HG03469 (cell line): ENCODE data around the gene ZNF140.

ENCODE experiments used
- ATAC-seq: cut with Tn5 transposase; IDR thresholded peaks from one replicate; pipeline ENCODE4 v1.9.1; 2021; ENCODE audit warnings: mild to moderate bottlenecking, moderate library complexity, moderate number of reproducible peaks; ENCODE audit not compliant: unreplicated experiment

Gene ZNF140

GRCh38 chr12:133080368-133081158 is at the start of gene ZNF140:
ZNF140 (plus strand) TSS chr12:133080923; CDS start chr12:133081321, 398 bp downstream.
- peak; percentile 50 for ATAC-seq

- peak; percentile 89 for ATAC-seq
Observed at GRCh38 chr12:133037207-133038005, 43.3 kb upstream of the ZNF140 start, which contains the start of gene ZNF84. ZNF84 (plus strand) TSS chr12:133037509; CDS start chr12:133041468, 3,959 bp downstream.

- ATAC-seq, result no peak
Observed at GRCh38 chr12:133038118-133038709, 42.5 kb upstream of the ZNF140 start.

- no peak for ATAC-seq
Observed at GRCh38 chr12:133046698-133047097, 34.0 kb upstream of the ZNF140 start.

GRCh38 chr12:133057446-133057845 is 23.3 kb upstream of the ZNF140 start:
- ATAC-seq, result no peak

GRCh38 chr12:133058203-133059113 is 22.3 kb upstream of the ZNF140 start:
- no peak for ATAC-seq

- no peak for ATAC-seq
Observed at GRCh38 chr12:133061954-133062353, 18.8 kb upstream of the ZNF140 start.

- ATAC-seq, result no peak
Observed at GRCh38 chr12:133063556-133063955, 17.2 kb upstream of the ZNF140 start.

- no peak for ATAC-seq
Observed at GRCh38 chr12:133073836-133074235, 6.9 kb upstream of the ZNF140 start.

- ATAC-seq, result peak; percentile 73
Observed at GRCh38 chr12:133080026-133080367, 726 bp upstream of the ZNF140 start.

GRCh38 chr12:133081159-133081780 is 547 bp downstream of the ZNF140 start:
- no peak for ATAC-seq

- no peak for ATAC-seq
Observed at GRCh38 chr12:133083345-133083744, 2.6 kb downstream of the ZNF140 start.

- no peak for ATAC-seq
Observed at GRCh38 chr12:133105620-133106019, 24.9 kb downstream of the ZNF140 start.

GRCh38 chr12:133106253-133106652 is 25.5 kb downstream of the ZNF140 start:
- no peak for ATAC-seq

- no peak for ATAC-seq
Observed at GRCh38 chr12:133107121-133107520, 26.4 kb downstream of the ZNF140 start.

- ATAC-seq, result no peak
Observed at GRCh38 chr12:133108150-133108549, 27.4 kb downstream of the ZNF140 start.

- no peak for ATAC-seq
Observed at GRCh38 chr12:133120385-133121191, 39.9 kb downstream of the ZNF140 start.

- ATAC-seq, result no peak
Observed at GRCh38 chr12:133124674-133125073, 44.0 kb downstream of the ZNF140 start.

GRCh38 chr12:133129368-133130037 is 48.8 kb downstream of the ZNF140 start:
- no peak for ATAC-seq
